C4-2B (cell line): ENCODE data around the gene AHSG.

Experiments
- H3K27ac ChIP-seq: fragments of 450-650 bp; 2 replicates; pipeline ENCODE4 v1.5.1; 2017
- CTCF ChIP-seq: fragments of 450-650 bp; conservative IDR thresholded peaks from 2 replicates; pipeline ENCODE4 v1.5.1; 2017; ENCODE audit warnings: mild to moderate bottlenecking
- ZFX ChIP-seq: fragments of 450-650 bp; IDR thresholded peaks from 2 replicates; pipeline ENCODE4 v1.6.1; 2017

AHSG gene

GRCh38 chr3:186620213-186621092 lies 7.6 kb downstream of the AHSG start:
- H3K27ac ChIP-seq = no peak overlapping the region

GRCh38 chr3:186621894-186622650 lies 9.2 kb downstream of the AHSG start:
- TF ChIP-seq ZFX (no peak), CTCF (no peak)
- H3K27ac ChIP-seq = no peak overlapping the region

More at GRCh38 chr3:186620213-186621092, 7.6 kb downstream of the AHSG start:
- no peak for TF ChIP-seq CTCF
- TF ChIP-seq ZFX = no peak

- TF ChIP-seq ZFX = no peak
- TF ChIP-seq CTCF = no peak
- no peak overlapping the region for H3K27ac ChIP-seq
Observed at GRCh38 chr3:186622651-186623310, 9.9 kb downstream of the AHSG start.

- TF ChIP-seq ZFX (no peak), CTCF (no peak)
Observed at GRCh38 chr3:186624598-186624997, 11.7 kb downstream of the AHSG start.

GRCh38 chr3:186625600-186626042 lies 12.8 kb downstream of the AHSG start:
- H3K27ac ChIP-seq = no peak overlapping the region
- TF ChIP-seq CTCF (no peak), ZFX (no peak)

More at GRCh38 chr3:186624598-186624997, 11.7 kb downstream of the AHSG start:
- H3K27ac ChIP-seq = no peak overlapping the region

- H3K27ac ChIP-seq = no peak overlapping the region
Observed at GRCh38 chr3:186626254-186626847, 13.5 kb downstream of the AHSG start.

More at GRCh38 chr3:186626254-186626847, 13.5 kb downstream of the AHSG start:
- TF ChIP-seq CTCF (no peak), ZFX (no peak)
